Astrocyte (in vitro differentiated cells and primary cell): ENCODE measurements around the gene SHB. TPM values are rescaled to one million over a fixed set of nuclear protein-coding genes. Genes with fewer than 3 reads are reported as not detected.

Experiments
- DNase-seq: peaks from one replicate; pipeline ENCODE4 v3.0.0-alpha.2; 2010; ENCODE audit warnings: low read depth
- FAIRE-seq: peaks from 2 replicates; lab custom pipeline; 2011; peaks lifted over from hg19 to GRCh38; lab: Jason Lieb, UNC
- H2AFZ ChIP-seq: 2 replicates; pipeline ENCODE4 v1.6.0; 2012; ENCODE audit warnings: low read depth, low read length, inconsistent platforms
- H3K27ac ChIP-seq: 2 replicates; pipeline ENCODE4 v1.5.1; 2011; ENCODE audit warnings: low read depth, low read length, inconsistent platforms
- H3K27me3 ChIP-seq: 2 replicates; pipeline ENCODE4 v1.6.0; 2011; ENCODE audit warnings: low read length, inconsistent platforms; ENCODE audit not compliant: insufficient read depth
- H3K36me3 ChIP-seq: 2 replicates; pipeline ENCODE4 v1.5.1; 2011; ENCODE audit warnings: low read length, inconsistent platforms; ENCODE audit not compliant: insufficient read depth
- H3K4me1 ChIP-seq: 2 replicates; pipeline ENCODE4 v1.5.1; 2011; ENCODE audit warnings: low read length, inconsistent platforms; ENCODE audit not compliant: insufficient read depth
- H3K4me2 ChIP-seq: 2 replicates; pipeline ENCODE4 v1.6.0; 2012; ENCODE audit warnings: low read length, inconsistent platforms
- H3K4me3 ChIP-seq: 2 replicates; pipeline ENCODE4 v1.5.1; 2011; ENCODE audit warnings: low read depth, mild to moderate bottlenecking, low read length, inconsistent platforms; ENCODE audit not compliant: insufficient read depth
- H3K79me2 ChIP-seq: 2 replicates; pipeline ENCODE4 v1.6.0; 2012; ENCODE audit warnings: mild to moderate bottlenecking, low read length, inconsistent platforms; ENCODE audit not compliant: insufficient read depth
- H3K9ac ChIP-seq: 2 replicates; pipeline ENCODE4 v1.6.0; 2012; ENCODE audit warnings: mild to moderate bottlenecking, low read length, inconsistent platforms
- H3K9me3 ChIP-seq: 2 replicates; pipeline ENCODE4 v1.5.1; 2012; ENCODE audit warnings: low read depth, mild to moderate bottlenecking, low read length, inconsistent platforms; ENCODE audit not compliant: insufficient read depth
- H4K20me1 ChIP-seq: 2 replicates; pipeline ENCODE4 v1.6.0; 2012; ENCODE audit warnings: low read length, inconsistent platforms; ENCODE audit not compliant: insufficient read depth
- H3K27ac Mint-ChIP-seq: one replicate; pipeline ENCODE4 v1.8.0; 2021; ENCODE audit warnings: mild to moderate bottlenecking, mixed read lengths; ENCODE audit not compliant: unreplicated experiment
- H3K27me3 Mint-ChIP-seq: one replicate; pipeline ENCODE4 v1.8.0; 2021; ENCODE audit warnings: low read depth, mixed read lengths; ENCODE audit not compliant: unreplicated experiment
- H3K36me3 Mint-ChIP-seq: one replicate; pipeline ENCODE4 v1.8.0; 2021; ENCODE audit warnings: low read depth, mixed read lengths; ENCODE audit not compliant: unreplicated experiment
- H3K4me1 Mint-ChIP-seq: one replicate; pipeline ENCODE4 v1.8.0; 2021; ENCODE audit warnings: low read depth, mixed read lengths; ENCODE audit not compliant: unreplicated experiment
- H3K4me3 Mint-ChIP-seq: one replicate; pipeline ENCODE4 v1.8.0; 2021; ENCODE audit warnings: mild to moderate bottlenecking, moderate library complexity, mixed read lengths; ENCODE audit not compliant: unreplicated experiment
- H3K9me3 Mint-ChIP-seq: one replicate; pipeline ENCODE4 v1.8.0; 2021; ENCODE audit warnings: mild to moderate bottlenecking, mixed read lengths; ENCODE audit not compliant: unreplicated experiment
- CTCF ChIP-seq: IDR thresholded peaks from 2 replicates; pipeline ENCODE4 v1.5.1; 2011; ENCODE audit warnings: low read depth, mild to moderate bottlenecking, inconsistent platforms, low read length, moderate library complexity; ENCODE audit not compliant: insufficient read depth
- EZH2 ChIP-seq: IDR thresholded peaks from 2 replicates; pipeline ENCODE4 v1.6.1; 2012; ENCODE audit warnings: mild to moderate bottlenecking, low read length, inconsistent platforms; ENCODE audit not compliant: insufficient read depth
- total RNA-seq: library from RNA; stranded (reverse); gene quantifications from 2 replicates; pipeline ENCODE4 v1.2.1, GENCODE V29; 2021

Gene SHB
- total RNA-seq, 1 donor from 2014 or later: 53.4 TPM

GRCh38 chr9:37954581-37954981, 114.4 kb downstream of the SHB start:
- Histone ChIP-seq H4K20me1 (peaks cover under 1% of the 10 kb centered on the region), H3K4me2 (peak overlapping the region; percentile 69), H3K9me3 (no peaks in the 10 kb centered on the region), H3K27ac (peak overlapping the region; percentile 95), H3K36me3 (peaks cover 3% of the 10 kb centered on the region), H3K9ac (peak overlapping the region; percentile 77), H3K79me2 (peaks cover 42% of the 10 kb centered on the region), H3K27me3 (no peaks in the 10 kb centered on the region), H3K4me1 (peaks cover 35% of the 10 kb centered on the region), H3K4me3 (no peak overlapping the region), H2AFZ (no peak overlapping the region)
- Mint-ChIP-seq H3K36me3 (peaks cover 52% of the 10 kb centered on the region), H3K27me3 (no peaks in the 10 kb centered on the region), H3K9me3 (no peaks in the 10 kb centered on the region), H3K27ac (peak overlapping the region; percentile 97), H3K4me3 (peak overlapping the region; percentile 52), H3K4me1 (peaks cover 59% of the 10 kb centered on the region)
- TF ChIP-seq CTCF (no peak), EZH2 (no peak)
- DNase-seq: no peak
- FAIRE-seq: no peak

- peak; percentile 90 for FAIRE-seq
- Mint-ChIP-seq H3K4me1 (peaks cover 63% of the 10 kb centered on the region), H3K27me3 (no peaks in the 10 kb centered on the region), H3K27ac (peak overlapping the region; percentile 97), H3K36me3 (peaks cover 48% of the 10 kb centered on the region), H3K9me3 (no peaks in the 10 kb centered on the region), H3K4me3 (peak overlapping the region; percentile 52)
- peak overlapping the region; percentile 95 for H3K27ac ChIP-seq
- no peaks in the 10 kb centered on the region for H4K20me1 ChIP-seq
- H3K9ac ChIP-seq: peak overlapping the region; percentile 77
- H3K4me2 ChIP-seq: peak overlapping the region; percentile 69
- peaks cover 3% of the 10 kb centered on the region for H3K36me3 ChIP-seq
- TF ChIP-seq CTCF (no peak), EZH2 (no peak)
- H3K79me2 ChIP-seq: peaks cover 35% of the 10 kb centered on the region
- H3K27me3 ChIP-seq: no peaks in the 10 kb centered on the region
- H3K4me1 ChIP-seq: peaks cover 37% of the 10 kb centered on the region
- peak; percentile 99 for DNase-seq
- no peaks in the 10 kb centered on the region for H3K9me3 ChIP-seq
- no peak overlapping the region for H2AFZ ChIP-seq
- no peak overlapping the region for H3K4me3 ChIP-seq
These were observed 115.1 kb downstream of the SHB start for GRCh38 chr9:37953775-37954437.

GRCh38 chr9:37953206-37953774, 115.7 kb downstream of the SHB start:
- Histone ChIP-seq H3K4me1 (peaks cover 38% of the 10 kb centered on the region), H3K79me2 (peaks cover 33% of the 10 kb centered on the region), H3K27ac (peak overlapping the region; percentile 95), H3K9ac (peak overlapping the region; percentile 77), H3K27me3 (no peaks in the 10 kb centered on the region), H4K20me1 (no peaks in the 10 kb centered on the region), H2AFZ (no peak overlapping the region), H3K9me3 (no peaks in the 10 kb centered on the region), H3K4me3 (peak overlapping the region; percentile 3), H3K4me2 (peak overlapping the region; percentile 69), H3K36me3 (peaks cover 3% of the 10 kb centered on the region)
- FAIRE-seq (no peak), DNase-seq (no peak)
- Mint-ChIP-seq H3K4me3 (no peak overlapping the region), H3K27ac (peak overlapping the region; percentile 97), H3K4me1 (peaks cover 63% of the 10 kb centered on the region), H3K9me3 (no peaks in the 10 kb centered on the region), H3K36me3 (peaks cover 45% of the 10 kb centered on the region), H3K27me3 (no peaks in the 10 kb centered on the region)
- no peak for TF ChIP-seq CTCF
- no peak for TF ChIP-seq EZH2
